Caki2 (cell line): Measurements from ENCODE around the gene HECTD4. TPM values are rescaled to one million over a fixed set of nuclear protein-coding genes. Genes with fewer than 3 reads are reported as not detected.

Source experiments
- DNase-seq: peaks from one replicate; pipeline ENCODE4 v3.0.0-alpha.2; 2015; ENCODE audit warnings: low read depth
- in situ Hi-C: cut with HindIII; loops from 2 replicates; pipeline ENCODE4 v1.10.0; 2016; ENCODE audit warnings: low sequenced_read_pairs, low pct_unique_long_range_greater_than_20kb, mixed read lengths
- total RNA-seq: library from RNA; depleted of rRNA; stranded (reverse); fragments of >200 nt; shearing (Covaris generic); gene quantifications from 2 replicates; pipeline ENCODE4 v1.2.3, GENCODE V29; 2014; ENCODE audit warnings: low replicate concordance

Gene HECTD4
- total RNA-seq, 1 experiment from 2014 or later: 10.0 TPM

DNA sequence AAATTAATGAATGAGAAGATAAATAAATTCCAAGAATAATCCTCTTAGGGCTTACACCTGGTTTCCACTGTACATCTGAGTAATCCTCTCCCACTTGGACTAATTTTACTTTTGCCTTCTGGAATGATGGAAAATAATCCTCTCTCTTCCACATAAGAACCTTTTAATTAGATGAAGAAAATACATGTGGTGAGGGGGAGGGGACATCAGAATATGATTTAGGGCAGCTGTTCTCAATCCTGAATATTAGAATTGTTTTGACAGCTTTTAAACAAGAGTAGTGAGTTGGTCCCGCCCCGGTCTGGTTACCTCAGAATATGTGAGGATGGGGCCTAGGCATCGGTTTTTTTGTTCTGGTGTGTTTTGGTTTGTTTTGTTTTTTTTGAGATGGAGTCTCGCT lies 51.5 kb downstream of the HECTD4 start:
- in situ Hi-C loops: no loop called here
- DNase-seq: no peak

DNA sequence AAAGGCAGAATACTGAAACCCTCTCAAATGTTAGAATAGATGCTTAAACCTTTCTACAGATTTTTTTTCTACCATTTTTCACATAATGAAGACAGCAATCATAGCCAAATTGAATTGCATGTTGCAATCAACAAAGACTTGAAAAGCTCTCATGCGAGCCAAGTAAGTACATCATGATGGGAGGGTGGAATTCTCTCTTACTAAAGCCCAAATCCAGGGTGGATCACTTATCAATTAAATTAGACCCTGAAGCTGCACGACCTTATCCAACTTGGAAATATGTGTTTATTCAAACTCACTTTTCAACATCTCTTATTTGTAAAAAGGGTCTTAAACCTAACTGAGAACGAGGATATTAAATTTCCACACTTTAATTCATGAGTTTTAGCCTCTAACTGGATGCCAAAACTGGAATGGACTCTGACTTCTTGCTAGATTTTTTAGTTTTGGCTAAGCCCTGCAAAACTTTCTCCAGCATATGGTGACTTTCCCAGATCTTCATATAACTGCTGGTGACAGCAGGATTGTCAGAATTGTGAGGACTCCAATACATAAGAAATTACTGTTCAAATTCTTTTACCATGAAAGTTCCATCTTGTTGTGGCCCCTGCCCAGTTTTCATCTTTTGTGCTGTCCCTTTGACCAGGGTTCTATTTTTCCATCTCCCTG lies 53.6 kb downstream of the HECTD4 start:
- in situ Hi-C loops: no loop called here
- DNase-seq: no peak

DNA sequence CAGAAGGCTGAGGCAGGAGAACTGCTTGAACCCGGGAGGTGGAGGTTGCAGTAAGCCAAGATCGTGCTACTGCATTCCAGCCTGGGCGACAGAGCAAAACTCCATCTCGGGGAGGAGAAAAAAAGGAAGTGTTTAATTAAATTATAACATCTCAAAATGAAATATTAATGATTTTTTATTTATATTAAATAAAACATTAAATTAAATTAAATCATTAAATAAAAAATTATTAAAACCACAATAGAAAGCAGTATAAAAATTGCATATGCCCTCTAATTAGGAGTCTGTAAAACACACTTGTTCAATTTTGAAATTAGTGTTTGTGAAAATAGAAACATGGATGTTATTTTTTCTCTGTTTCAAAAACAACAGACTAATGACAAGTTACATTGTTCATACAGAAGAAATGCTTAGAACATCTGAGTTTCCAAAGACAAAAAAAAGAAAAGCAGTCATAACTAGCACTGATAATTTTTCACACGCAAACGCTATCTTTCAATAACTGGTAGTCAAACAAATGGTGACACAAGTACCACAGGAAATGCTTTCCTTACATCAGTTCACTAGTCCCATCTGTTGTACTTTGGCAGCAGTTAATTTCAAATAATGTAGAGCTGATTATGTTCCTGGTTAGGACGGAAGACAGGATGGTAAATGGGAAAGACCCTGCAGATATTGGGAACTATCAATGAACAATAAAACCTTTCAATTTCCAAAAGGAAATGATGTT lies 54.9 kb downstream of the HECTD4 start:
- in situ Hi-C loops: no loop called here
- DNase-seq: no peak

DNA sequence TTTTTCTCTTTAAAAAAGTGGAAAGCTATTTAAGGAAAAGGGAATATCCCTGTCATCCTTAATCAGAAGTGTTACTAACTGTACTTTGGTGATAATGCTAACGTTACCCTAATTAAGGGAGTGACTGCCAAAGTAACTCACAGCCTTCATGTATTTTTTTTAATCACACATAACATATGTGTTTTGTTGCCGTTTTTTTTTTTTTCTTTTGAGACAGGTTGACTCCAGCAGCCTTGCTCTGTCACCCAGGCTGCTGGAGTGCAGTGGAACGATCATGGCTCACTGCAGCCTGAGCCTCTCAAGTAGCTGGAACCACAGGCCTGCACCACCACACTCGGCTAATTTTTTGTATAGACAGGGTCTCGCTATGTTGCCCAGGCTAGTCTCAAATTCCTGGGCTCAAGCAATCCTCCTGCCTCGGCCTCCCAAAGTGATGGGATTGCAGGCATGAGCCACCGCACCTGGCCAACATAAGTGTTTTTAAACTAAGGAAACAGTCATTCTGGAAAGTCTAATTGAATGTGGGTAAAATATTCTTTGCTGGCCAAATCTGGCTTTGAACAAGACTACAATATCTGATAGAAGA lies 56.5 kb downstream of the HECTD4 start:
- in situ Hi-C loops: no loop called here
- DNase-seq: no peak

DNA sequence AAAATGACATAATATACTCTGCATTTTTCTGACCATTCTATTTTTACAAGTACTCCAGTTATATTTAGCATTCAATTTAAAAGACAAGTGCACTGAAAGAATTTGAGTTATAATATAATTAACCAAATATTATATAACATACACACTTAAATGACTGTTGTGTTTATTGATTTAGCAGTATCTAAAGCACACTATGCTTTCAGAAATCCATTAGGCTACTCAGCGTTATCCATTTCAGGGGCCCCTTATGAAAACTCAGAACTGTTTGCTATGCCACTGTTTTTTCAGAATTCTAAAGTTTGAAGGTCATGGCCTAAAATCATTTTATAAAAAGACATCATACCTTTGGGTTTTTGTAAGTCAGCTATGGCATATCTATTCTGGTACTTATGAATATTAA lies 57.1 kb downstream of the HECTD4 start:
- in situ Hi-C loops: no loop called here
- DNase-seq: no peak

DNA sequence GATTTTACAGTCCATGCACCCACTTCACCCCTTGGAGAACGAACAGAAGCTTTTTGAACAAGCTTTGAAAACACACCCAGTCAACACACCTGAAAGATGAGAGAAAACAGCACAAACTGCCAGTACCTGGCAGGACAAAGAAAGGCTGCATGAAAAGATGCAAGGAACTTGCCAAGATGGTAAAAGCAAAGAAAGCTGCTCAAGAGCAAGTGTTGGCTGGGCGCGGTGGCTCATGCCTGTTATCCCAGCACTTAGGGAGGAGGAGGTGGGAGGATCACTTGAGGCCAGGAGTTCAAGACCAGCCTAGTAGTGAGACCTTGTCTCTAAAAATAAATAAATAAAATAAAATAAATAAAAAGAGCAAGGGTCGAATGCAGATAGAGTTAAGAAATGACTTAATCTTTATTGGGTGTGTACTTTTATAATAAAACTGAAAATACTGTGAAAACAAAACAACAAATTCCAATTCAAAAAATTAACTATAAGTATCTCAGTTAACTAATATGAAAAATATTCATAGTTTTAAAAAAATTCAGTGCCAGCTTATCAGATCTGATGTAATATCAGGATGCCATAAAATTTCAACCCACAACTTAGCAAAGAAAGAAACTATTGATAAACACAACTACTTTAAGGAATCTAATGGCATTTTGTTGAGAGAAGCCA lies 59.2 kb downstream of the HECTD4 start:
- DNase-seq: no peak
- in situ Hi-C loops: no loop called here

DNA sequence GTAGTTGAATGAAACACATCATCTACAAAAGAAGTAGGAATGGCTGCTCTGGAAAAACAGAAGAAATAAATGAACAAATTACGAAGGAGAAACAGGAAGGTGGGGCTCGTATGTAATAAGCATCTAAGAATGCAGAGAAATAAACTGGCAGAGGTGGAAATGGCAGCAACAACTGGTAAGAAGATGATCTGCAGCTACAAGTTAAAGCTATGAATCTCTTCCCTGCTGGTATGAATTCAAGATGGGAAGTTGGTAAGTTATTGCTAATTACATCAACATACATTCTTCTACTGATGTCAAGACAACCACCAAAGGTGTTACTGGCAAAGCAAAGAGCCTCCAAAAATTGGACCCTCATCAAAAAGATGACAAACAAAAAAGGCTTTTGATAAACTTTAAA lies 59.8 kb downstream of the HECTD4 start:
- no peak for DNase-seq
- in situ Hi-C loops: no loop called here

DNA sequence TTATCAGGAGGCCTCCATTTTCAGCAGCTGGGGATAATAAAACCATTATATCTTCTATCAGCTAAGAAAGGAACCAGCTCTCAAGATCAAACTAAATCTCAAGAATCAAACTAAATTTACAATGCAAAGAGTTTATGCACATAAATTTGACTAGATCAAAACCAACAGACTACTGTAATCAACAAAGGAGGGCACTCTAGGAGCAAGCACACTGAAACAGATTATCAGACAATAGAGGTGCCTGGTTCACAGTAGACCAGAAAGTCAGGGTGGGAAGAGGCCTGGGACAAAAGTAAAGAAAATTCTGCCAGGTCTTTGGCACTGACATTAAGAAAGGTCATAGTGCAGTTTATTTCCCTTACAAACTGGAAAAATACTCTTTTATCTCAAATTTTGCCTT lies 61.0 kb downstream of the HECTD4 start:
- DNase-seq: no peak
- in situ Hi-C loops: no loop called here

DNA sequence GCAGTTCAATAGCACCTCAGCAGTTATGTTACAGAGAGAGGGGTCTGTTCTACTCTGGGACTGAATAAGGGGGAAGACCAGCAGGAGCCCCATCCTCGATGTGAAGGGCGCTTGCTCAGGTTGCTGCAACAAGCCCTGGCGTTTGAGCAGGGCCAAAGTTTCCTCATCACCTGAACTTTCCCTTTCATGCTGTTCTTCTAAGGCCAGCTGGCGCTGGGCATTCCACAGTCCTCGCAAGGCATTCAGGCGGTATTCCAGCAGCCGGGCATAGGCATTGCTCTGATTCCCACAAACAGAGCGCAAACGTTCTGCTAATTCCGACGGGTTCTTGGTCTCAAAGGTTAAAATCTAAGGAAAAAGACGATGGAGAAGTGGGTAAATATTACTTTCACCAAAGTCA lies 62.8 kb downstream of the HECTD4 start:
- DNase-seq: no peak
- in situ Hi-C loops: no loop called here

DNA sequence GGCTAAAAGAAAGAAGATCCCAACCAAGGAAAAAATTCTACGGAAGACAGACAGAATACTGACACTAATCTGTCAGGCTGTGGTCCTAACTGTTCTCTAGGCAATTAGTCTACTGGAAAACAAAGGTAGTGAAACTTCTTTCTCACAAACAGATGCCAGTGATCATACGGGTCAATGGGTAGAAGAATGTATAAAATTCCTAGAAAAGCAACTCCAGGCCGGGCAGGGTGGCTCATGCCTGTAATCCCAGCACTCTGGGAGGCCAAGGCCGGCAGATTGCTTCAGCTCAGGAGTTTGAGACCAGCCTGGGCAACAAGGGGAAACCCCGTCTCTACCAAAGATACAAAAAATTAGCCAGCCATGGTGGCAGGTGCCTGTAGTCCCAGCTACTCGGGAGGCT lies 64.8 kb downstream of the HECTD4 start:
- in situ Hi-C loops: no loop called here
- DNase-seq: no peak

DNA sequence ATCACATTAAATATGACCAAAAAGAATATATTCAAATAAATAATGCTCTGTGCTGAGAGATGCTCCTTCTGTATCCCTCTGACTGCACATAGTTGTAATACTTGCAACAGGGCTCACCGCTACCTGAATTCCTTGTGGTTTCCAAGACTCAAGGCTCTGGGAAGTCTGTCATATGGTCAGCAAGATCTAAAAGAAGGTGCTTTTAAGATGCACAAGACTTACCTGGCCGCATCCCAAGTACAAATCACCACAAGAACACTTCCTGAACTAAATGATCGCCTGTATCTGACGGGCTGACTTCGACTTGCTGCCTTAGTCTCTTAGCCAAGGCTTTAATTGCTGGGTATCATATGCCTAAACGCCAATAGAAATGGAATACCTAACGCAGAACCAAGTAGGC lies 67.2 kb downstream of the HECTD4 start:
- in situ Hi-C loops: no loop called here
- DNase-seq: no peak

DNA sequence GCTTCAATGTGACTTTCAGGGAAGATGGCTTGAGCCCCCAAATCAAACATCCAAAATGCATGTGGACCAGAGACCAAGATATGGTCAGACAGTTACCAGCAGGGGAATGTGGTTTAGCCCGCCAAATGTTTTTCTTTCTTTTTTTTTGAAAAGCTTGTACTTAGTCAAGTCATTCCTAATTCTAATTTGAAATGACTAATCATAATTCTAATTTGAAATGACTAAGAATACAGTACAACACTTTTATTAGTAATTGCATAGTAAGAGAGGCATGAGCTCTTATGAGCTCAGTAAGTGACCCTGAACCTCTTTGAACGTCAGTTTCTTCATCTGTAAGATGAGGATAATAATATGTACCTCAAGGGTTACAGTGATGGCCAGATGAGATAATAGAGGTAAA lies 72.4 kb downstream of the HECTD4 start:
- in situ Hi-C loops: no loop called here

DNA sequence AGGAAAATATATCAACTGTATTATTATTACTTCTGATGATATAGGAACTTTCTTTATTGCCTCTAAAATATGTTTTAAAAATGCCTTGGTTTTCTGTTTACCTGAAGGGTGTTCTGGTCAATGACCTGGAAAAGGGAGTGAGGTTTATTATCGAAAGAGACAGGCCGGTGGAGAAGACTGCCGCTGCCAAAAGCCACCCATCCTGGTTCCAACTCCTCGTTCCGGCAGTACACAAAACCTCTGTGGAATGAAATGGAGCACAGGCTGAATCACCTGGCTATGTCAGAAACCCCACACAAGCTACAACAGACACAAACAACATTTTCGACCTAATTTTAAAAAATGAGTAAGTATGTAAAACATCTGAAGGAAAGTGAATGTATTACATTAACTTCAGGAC lies 73.6 kb downstream of the HECTD4 start:
- no peak for DNase-seq
- in situ Hi-C loops: no loop called here

More for the DNA sequence above, 72.4 kb downstream of the HECTD4 start:
- DNase-seq: no peak

DNA sequence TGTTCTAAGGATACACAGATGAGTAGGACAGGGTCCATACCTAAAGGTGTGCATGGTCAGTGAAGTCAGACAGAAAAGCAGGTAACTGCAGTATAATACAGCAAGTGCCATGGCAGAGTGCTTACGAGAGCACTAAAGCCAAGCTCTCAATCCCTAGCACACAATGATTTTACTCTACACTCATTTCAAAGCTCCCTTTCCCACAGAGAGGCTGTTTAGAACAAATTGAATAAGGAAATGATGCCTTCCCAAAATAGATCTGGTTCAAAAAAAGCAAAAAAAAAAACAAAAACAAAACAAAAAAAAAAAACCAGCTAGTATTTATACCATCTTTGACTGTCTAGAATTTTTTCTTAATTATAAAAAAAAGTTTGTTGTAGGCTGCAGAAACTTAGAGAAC lies 74.1 kb downstream of the HECTD4 start:
- DNase-seq: no peak
- in situ Hi-C loops: no loop called here

DNA sequence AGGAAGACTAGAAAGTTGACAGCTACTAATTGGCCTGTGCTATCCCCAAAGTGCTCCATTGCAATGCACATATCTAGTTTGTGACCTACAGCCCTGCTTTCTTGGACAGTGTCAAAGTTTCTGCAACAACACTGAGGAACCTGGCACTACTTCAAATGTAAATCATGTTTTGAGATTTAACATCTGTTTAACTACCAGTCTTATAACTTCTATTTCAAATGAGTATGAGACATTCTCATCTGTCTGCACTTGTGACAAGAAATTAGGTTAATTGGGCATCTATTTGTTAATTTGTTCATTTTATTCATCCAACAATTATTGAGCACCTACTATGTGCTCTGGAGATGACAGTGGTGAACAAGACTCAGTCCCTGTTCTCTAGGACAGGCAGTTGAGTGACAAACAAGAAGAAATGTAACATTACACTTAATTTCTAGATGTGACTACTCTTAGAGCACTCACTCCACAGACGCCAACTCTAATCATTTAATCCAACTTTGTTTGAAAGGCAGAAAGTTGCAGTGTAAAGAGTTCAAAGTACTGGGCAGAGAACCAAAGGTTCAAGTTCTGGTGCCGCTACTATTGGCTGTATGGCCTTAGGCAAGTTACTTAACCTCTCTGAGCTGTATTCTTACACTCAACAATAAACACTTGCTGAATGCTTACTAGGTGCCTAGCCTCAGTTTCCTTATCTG lies 74.8 kb downstream of the HECTD4 start:
- in situ Hi-C loops: no loop called here
- DNase-seq: no peak

DNA sequence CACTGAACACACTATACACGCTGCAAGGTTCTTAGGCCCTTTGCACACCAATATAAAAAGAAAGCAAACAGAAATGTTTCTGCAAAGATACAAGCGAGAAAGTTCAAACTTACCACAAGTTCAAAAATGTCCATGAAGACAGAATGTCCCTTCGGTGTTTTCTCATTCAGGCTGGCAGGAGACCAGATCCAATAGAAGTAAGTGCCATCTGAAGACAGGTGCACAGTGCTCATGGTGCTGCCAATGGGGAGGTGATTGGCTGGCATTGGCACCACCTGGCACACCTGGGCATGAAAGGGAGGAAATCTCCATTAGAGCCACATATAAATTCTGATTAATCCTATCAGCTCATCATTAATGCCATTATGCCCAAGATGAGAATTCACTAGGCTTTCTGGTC lies 76.3 kb downstream of the HECTD4 start:
- in situ Hi-C loops: no loop called here
- DNase-seq: no peak

DNA sequence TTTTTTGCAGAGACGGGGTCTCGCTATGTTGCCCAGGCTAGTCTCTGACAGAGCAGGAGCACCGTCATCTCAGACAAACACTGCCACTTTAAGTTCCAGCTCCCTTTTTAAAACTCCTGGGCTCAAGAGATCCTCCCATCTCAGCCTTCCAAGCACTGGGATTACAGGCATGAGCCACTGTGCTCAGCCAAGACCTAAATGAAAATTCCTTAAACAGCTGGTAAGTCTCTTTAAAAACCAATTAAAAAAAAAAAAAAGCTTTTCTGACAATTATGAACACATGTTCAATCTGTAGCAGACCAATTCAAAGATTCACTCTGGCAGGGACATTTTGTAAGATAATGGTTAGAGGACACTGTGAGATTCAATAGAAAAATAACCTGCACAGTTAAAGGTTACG lies 77.8 kb downstream of the HECTD4 start:
- in situ Hi-C loops: no loop called here

DNA sequence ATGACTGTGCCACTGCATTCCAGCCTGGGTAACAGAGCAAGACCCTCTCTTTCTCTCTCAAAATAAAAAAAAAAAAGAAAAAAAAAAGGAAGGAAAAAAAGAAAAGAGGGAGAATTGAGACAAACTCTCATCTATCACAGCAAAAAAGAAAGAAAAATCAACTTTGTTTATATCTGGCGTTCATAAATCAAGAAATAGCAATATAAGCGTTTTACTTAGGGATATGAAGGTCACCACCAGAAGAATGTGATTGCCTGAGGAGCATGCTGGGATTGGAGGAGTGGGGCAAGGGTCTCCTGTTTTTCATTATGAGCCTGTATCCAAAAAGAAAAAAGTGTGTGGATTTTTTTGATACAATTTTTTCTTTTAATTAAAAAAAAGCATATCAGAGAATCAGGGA lies 78.4 kb downstream of the HECTD4 start:
- no peak for DNase-seq
- in situ Hi-C loops: no loop called here

More for the DNA sequence above, 77.8 kb downstream of the HECTD4 start:
- no peak for DNase-seq

DNA sequence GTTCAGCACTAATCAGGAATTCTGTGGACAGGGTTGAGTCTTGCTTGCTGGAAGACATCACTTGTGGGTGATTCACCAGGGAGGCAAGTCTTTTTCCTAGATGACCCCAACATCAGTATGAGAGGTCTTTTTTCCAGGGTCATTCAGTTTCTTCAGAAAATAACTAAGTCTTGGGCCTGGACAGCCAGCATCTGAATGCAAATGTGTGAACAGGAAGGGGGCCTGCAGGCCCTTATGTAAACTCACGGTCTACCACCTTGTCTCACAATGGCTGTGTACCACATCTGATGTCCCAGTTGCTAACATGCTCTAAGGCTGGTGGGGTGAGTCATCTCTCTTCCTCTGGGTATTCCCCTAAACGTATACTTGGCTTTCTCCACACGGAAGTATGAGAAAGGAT lies 79.2 kb downstream of the HECTD4 start:
- peak; percentile 73 for DNase-seq

More for the DNA sequence above, 79.2 kb downstream of the HECTD4 start:
- in situ Hi-C loops: no loop called here
